VCaP (cell line): ENCODE measurements around the gene APMAP.

Experiments used
- H3K27ac ChIP-seq: fragments of 450-650 bp; 2 replicates; pipeline ENCODE4 v1.5.1; 2017
- CTCF ChIP-seq: fragments of 450-650 bp; conservative IDR thresholded peaks from 2 replicates; pipeline ENCODE4 v1.5.1; 2017; ENCODE audit warnings: mild to moderate bottlenecking, moderate library complexity

The APMAP gene

GRCh38 chr20:25031241-25031640 is 38.7 kb upstream of the APMAP start:
- TF ChIP-seq CTCF = no peak
- H3K27ac ChIP-seq = no peak overlapping the region

- no peak overlapping the region for H3K27ac ChIP-seq
- TF ChIP-seq CTCF = no peak
Measured at GRCh38 chr20:25030649-25031207, 38.2 kb upstream of the APMAP start.

GRCh38 chr20:25030007-25030648 is 37.6 kb upstream of the APMAP start:
- no peak for TF ChIP-seq CTCF

GRCh38 chr20:25025986-25026605 is 33.5 kb upstream of the APMAP start:
- no peak overlapping the region for H3K27ac ChIP-seq
- no peak for TF ChIP-seq CTCF

More at GRCh38 chr20:25030007-25030648, 37.6 kb upstream of the APMAP start:
- no peak overlapping the region for H3K27ac ChIP-seq

GRCh38 chr20:25025091-25025861 is 32.7 kb upstream of the APMAP start:
- TF ChIP-seq CTCF = no peak

GRCh38 chr20:25024171-25024570 is 31.6 kb upstream of the APMAP start:
- H3K27ac ChIP-seq = peak overlapping the region; percentile 98
- no peak for TF ChIP-seq CTCF

More at GRCh38 chr20:25025091-25025861, 32.7 kb upstream of the APMAP start:
- H3K27ac ChIP-seq = no peak overlapping the region

- H3K27ac ChIP-seq = peak overlapping the region; percentile 98
- TF ChIP-seq CTCF = no peak
Measured at GRCh38 chr20:25023356-25023755, 30.8 kb upstream of the APMAP start.
